ENCODE data around the gene MILR1.

GRCh38 chr17:64399767-64400156 lies 49.2 kb upstream of the MILR1 start:
- TF ChIP-seq EZH2 (IDR thresholded peaks at IDR 0.05; ENCODE audit: borderline replicate concordance, low read depth, low read length, severe bottlenecking) = no peak
- TF ChIP-seq, protein P1, sequence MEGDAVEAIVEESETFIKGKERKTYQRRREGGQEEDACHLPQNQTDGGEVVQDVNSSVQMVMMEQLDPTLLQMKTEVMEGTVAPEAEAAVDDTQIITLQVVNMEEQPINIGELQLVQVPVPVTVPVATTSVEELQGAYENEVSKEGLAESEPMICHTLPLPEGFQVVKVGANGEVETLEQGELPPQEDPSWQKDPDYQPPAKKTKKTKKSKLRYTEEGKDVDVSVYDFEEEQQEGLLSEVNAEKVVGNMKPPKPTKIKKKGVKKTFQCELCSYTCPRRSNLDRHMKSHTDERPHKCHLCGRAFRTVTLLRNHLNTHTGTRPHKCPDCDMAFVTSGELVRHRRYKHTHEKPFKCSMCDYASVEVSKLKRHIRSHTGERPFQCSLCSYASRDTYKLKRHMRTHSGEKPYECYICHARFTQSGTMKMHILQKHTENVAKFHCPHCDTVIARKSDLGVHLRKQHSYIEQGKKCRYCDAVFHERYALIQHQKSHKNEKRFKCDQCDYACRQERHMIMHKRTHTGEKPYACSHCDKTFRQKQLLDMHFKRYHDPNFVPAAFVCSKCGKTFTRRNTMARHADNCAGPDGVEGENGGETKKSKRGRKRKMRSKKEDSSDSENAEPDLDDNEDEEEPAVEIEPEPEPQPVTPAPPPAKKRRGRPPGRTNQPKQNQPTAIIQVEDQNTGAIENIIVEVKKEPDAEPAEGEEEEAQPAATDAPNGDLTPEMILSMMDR (IDR thresholded peaks at IDR 0.05; ENCODE audit: borderline replicate concordance, extremely low read depth, low read length, poor library complexity, severe bottlenecking) = no peak
